ENCODE measurements around the gene LIN52. TPM values are rescaled to one million over a fixed set of nuclear protein-coding genes. Genes with fewer than 3 reads are reported as not detected.

The LIN52 gene
- polyA plus RNA-seq, 2 of the 4 experiments (the other 2 are of a cell fraction), result 9.3 to 10.8 TPM

- FAIRE-seq (no peak), DNase-seq (ENCODE audit: low read depth in 1 of 2, low spot score in 1 of 2) (no peak), ATAC-seq (no peak)
- H3K4me1 ChIP-seq, result no peaks in the 10 kb centered on the region
- no peak overlapping the region for H3K27ac ChIP-seq
- no peak for TF ChIP-seq RCOR1 (IDR thresholded peaks at IDR 0.05; ENCODE audit: low read depth, low read length)
- no peak for TF ChIP-seq JUN (IDR thresholded peaks at IDR 0.05)
- TF ChIP-seq HDAC2 (IDR thresholded peaks at IDR 0.05), result no peak
- no peak for TF ChIP-seq FOSL2 (IDR thresholded peaks at IDR 0.05)
- no peak for TF ChIP-seq FOSL2 (CRISPR knock-in tag; IDR thresholded peaks at IDR 0.05)
- TF ChIP-seq MYC (IDR thresholded peaks at IDR 0.05; ENCODE audit: borderline replicate concordance, low read length), result no peak
- no peak for TF ChIP-seq CBX2 (IDR thresholded peaks at IDR 0.05; ENCODE audit: borderline replicate concordance, low read depth)
- TF ChIP-seq CHD4 (IDR thresholded peaks at IDR 0.05; ENCODE audit: borderline replicate concordance), result no peak
- no peak for TF ChIP-seq EP300 (IDR thresholded peaks at IDR 0.05)
- TF ChIP-seq HOXB5 (CRISPR knock-in tag; IDR thresholded peaks at IDR 0.05), result no peak
- ChIA-PET CTCF (interaction anchor here (1.3 to 2.0 kb wide), 4 partner anchors 9 to 117 kb away, joined by 3 to 12 read pairs (median 4); no protein-coding TSS in a partner anchor), POLR2A (no interaction called here)
- no peaks in the 10 kb centered on the region for H3K9me3 ChIP-seq
- no peak overlapping the region for H3K4me2 ChIP-seq
- 87% methylated on average over 8 of the region's 8 CpGs for WGBS (ENCODE audit: missing lambda C conversion rate)
- H3K4me3 ChIP-seq, result no peak overlapping the region
Measured at GRCh38 chr14:74140374-74140850, 55.7 kb downstream of the LIN52 start.

DNA sequence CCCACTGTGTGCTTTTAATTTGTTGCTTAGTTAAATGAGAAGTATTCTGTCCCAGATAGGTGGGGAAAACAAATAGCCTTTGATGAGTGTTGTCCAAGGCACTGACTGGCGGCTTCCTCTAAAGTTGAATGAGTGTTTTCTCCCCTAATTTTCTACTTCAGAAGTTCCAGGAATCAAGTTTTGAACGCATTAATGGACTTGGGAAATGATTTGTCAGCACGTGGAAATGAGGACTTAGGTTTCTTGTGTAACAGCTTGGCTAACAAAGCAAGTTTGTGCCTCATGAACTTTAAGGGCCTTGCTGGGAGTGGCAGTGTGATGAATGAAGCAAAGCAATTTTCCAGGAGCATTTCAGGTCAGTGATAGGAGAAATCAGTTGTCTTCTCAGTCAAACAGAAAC, 56.9 kb downstream of the LIN52 start:
- Histone ChIP-seq H3K27ac (no peak overlapping the region), H3K9me3 (no peaks in the 10 kb centered on the region), H3K4me2 (no peak overlapping the region), H3K4me3 (no peak overlapping the region), H3K4me1 (no peaks in the 10 kb centered on the region)
- 79% methylated on average over 3 of the region's 3 CpGs for whole genome bisulfite sequencing (ENCODE audit: missing lambda C conversion rate)
- POLR2A ChIA-PET, result no interaction called here
- ATAC-seq (no peak), FAIRE-seq (no peak), DNase-seq (ENCODE audit: low read depth in 1 of 2, low spot score in 1 of 2) (no peak)
- TF ChIP-seq ZSCAN20 (CRISPR knock-in tag; IDR thresholded peaks at IDR 0.05) (no peak), ZNF302 (CRISPR knock-in tag; IDR thresholded peaks at IDR 0.05) (no peak), BCL3 (IDR thresholded peaks at IDR 0.05) (no peak), HOXB5 (CRISPR knock-in tag; IDR thresholded peaks at IDR 0.05) (no peak), FOXS1 (CRISPR knock-in tag; IDR thresholded peaks at IDR 0.05) (no peak), POLR2AphosphoS2 (conservative IDR thresholded peaks at IDR 0.05; ENCODE audit: low read length) (no peak)
- CTCF ChIA-PET, result interaction anchor here (1.3 kb wide), 1 partner anchor 14 kb away, joined by 3 read pairs; no protein-coding TSS in a partner anchor

DNA sequence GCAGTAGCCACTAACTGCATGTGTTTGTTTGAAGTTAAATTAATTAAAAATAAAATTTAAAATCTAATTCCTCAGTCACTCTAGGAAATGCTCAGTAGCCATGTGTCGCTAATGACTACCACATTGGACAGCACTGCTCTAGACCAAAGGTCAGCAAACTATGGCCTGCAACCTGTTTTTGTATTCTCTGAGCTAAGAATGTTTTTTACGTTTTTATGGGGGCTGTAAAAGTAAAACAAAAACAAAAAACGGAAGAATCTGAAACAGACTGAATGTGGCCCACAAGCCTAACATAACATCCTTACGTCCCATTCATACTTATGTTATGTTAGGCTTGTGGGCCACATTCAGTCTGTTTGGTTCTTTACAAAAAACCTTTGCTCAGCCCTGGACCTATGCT, 57.8 kb downstream of the LIN52 start:
- Histone ChIP-seq H3K4me2 (no peak overlapping the region), H3K27ac (no peak overlapping the region), H3K4me1 (no peaks in the 10 kb centered on the region), H3K9me3 (no peaks in the 10 kb centered on the region), H3K4me3 (no peak overlapping the region)
- ATAC-seq (no peak), FAIRE-seq (no peak), DNase-seq (ENCODE audit: low read depth in 1 of 2, low spot score in 1 of 2) (no peak)
- POLR2A ChIA-PET, result no interaction called here
- 90% methylated on average over 4 of the region's 4 CpGs for WGBS (ENCODE audit: missing lambda C conversion rate)
- CTCF ChIA-PET, result interaction anchor here (0.9 kb wide), 1 partner anchor 32 kb away, joined by 3 read pairs; no protein-coding TSS in a partner anchor
- TF ChIP-seq POLR2AphosphoS2 (conservative IDR thresholded peaks at IDR 0.05; ENCODE audit: low read length) (no peak), HOXB13 (CRISPR knock-in tag; IDR thresholded peaks at IDR 0.05; ENCODE audit: low read depth) (no peak), BCL3 (IDR thresholded peaks at IDR 0.05) (no peak), ATOH8 (CRISPR knock-in tag; IDR thresholded peaks at IDR 0.05; ENCODE audit: low read depth) (no peak)

DNA sequence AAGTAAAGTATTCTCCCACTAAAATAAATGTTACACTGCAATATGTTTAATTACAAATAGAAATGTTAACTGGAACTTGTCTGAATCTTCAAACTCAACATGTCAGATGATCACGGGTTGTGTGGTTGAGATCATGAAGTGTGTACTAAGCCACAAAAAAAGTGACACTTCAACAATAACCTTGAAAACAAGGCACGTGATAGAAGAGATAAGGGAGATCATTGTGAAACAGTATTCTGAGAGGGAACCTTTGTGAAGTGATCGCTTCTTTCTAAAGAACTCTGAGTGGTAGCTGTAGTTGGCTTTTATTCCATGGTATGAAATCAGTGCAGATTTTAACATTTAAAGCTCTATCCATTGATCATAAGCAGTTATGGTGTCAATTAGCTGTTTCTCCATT, 60.0 kb downstream of the LIN52 start:
- Histone ChIP-seq H3K27ac (no peak overlapping the region), H3K4me2 (no peak overlapping the region), H3K9me3 (no peaks in the 10 kb centered on the region), H3K4me1 (no peaks in the 10 kb centered on the region), H3K4me3 (no peak overlapping the region)
- FAIRE-seq (peak; percentile 51), DNase-seq (ENCODE audit: low read depth in 1 of 2, low spot score in 1 of 2) (no peak), ATAC-seq (no peak)
- ChIA-PET CTCF (interaction anchor here (1.3 to 2.3 kb wide), 3 partner anchors 11 to 112 kb away, joined by 5 to 6 read pairs (median 5); no protein-coding TSS in a partner anchor), POLR2A (no interaction called here)
- WGBS (ENCODE audit: missing lambda C conversion rate), result 89% methylated on average over 3 of the region's 3 CpGs
- no peak for TF ChIP-seq ZFP36 (IDR thresholded peaks at IDR 0.05; ENCODE audit: borderline replicate concordance, partially characterized antibody)
- no peak for TF ChIP-seq JUN (IDR thresholded peaks at IDR 0.05)
- no peak for TF ChIP-seq RFX5 (IDR thresholded peaks at IDR 0.05)
- TF ChIP-seq NFE2L2 (conservative IDR thresholded peaks at IDR 0.05; ENCODE audit: low read length), result no peak
- TF ChIP-seq PHF8 (IDR thresholded peaks at IDR 0.05; ENCODE audit: borderline replicate concordance, low read depth), result no peak
- no peak for TF ChIP-seq CHD2 (IDR thresholded peaks at IDR 0.05; ENCODE audit: low read length, partially characterized antibody)
- no peak for TF ChIP-seq POLR2A (IDR thresholded peaks at IDR 0.05; ENCODE audit: low read length)
- TF ChIP-seq, protein P1, sequence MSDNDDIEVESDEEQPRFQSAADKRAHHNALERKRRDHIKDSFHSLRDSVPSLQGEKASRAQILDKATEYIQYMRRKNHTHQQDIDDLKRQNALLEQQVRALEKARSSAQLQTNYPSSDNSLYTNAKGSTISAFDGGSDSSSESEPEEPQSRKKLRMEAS (IDR thresholded peaks at IDR 0.05), result no peak
- no peak for TF ChIP-seq MAFK (IDR thresholded peaks at IDR 0.05; ENCODE audit: partially characterized antibody)
- no peak for TF ChIP-seq HOXA7 (CRISPR knock-in tag; IDR thresholded peaks at IDR 0.05)
- no peak for TF ChIP-seq TFCP2L1 (CRISPR knock-in tag; IDR thresholded peaks at IDR 0.05)
